ENCODE results near the gene NIPAL3.

NIPAL3 gene

GRCh38 chr1:24474193-24474592, 58.6 kb downstream of the NIPAL3 start:
- TF ChIP-seq FOXM1 (IDR thresholded peaks at IDR 0.05; ENCODE audit: borderline replicate concordance, low read depth) (no peak), REST (IDR thresholded peaks at IDR 0.05; ENCODE audit: low read depth) (no peak), TAF1 (IDR thresholded peaks at IDR 0.05; ENCODE audit: low read depth) (no peak), MAX (IDR thresholded peaks at IDR 0.05) (no peak), TEAD4 (IDR thresholded peaks at IDR 0.05) (no peak), ZBTB7A (IDR thresholded peaks at IDR 0.05; ENCODE audit: low read depth) (no peak), TCF12 (IDR thresholded peaks at IDR 0.05; ENCODE audit: low read depth) (no peak), YY1 (IDR thresholded peaks at IDR 0.05; ENCODE audit: low read depth) (no peak), EGR1 (IDR thresholded peaks at IDR 0.05) (no peak), RAD21 (IDR thresholded peaks at IDR 0.05; ENCODE audit: low read depth) (no peak), USF1 (IDR thresholded peaks at IDR 0.05) (no peak), CREB1 (IDR thresholded peaks at IDR 0.05; ENCODE audit: low read depth) (no peak), CEBPB (IDR thresholded peaks at IDR 0.05) (no peak), EP300 (IDR thresholded peaks at IDR 0.05; ENCODE audit: borderline replicate concordance) (no peak), NFIC (IDR thresholded peaks at IDR 0.05) (no peak)

- TF ChIP-seq USF1 (IDR thresholded peaks at IDR 0.05) (no peak), RAD21 (IDR thresholded peaks at IDR 0.05; ENCODE audit: low read depth) (no peak), TCF12 (IDR thresholded peaks at IDR 0.05; ENCODE audit: low read depth) (no peak), TEAD4 (IDR thresholded peaks at IDR 0.05) (no peak), FOXM1 (IDR thresholded peaks at IDR 0.05; ENCODE audit: borderline replicate concordance, low read depth) (no peak), CEBPB (IDR thresholded peaks at IDR 0.05) (no peak), YY1 (IDR thresholded peaks at IDR 0.05; ENCODE audit: low read depth) (no peak), TAF1 (IDR thresholded peaks at IDR 0.05; ENCODE audit: low read depth) (no peak), EGR1 (IDR thresholded peaks at IDR 0.05) (no peak), CREB1 (IDR thresholded peaks at IDR 0.05; ENCODE audit: low read depth) (no peak), NFIC (IDR thresholded peaks at IDR 0.05) (no peak), EP300 (IDR thresholded peaks at IDR 0.05; ENCODE audit: borderline replicate concordance) (no peak), ZBTB7A (IDR thresholded peaks at IDR 0.05; ENCODE audit: low read depth) (no peak), REST (IDR thresholded peaks at IDR 0.05; ENCODE audit: low read depth) (no peak), MAX (IDR thresholded peaks at IDR 0.05) (no peak)
These were observed 60.1 kb downstream of the NIPAL3 start for GRCh38 chr1:24475700-24476099.

GRCh38 chr1:24476571-24476970, 61.0 kb downstream of the NIPAL3 start:
- TF ChIP-seq YY1 (IDR thresholded peaks at IDR 0.05; ENCODE audit: low read depth) (no peak), NFIC (IDR thresholded peaks at IDR 0.05) (no peak), TCF12 (IDR thresholded peaks at IDR 0.05; ENCODE audit: low read depth) (no peak), TAF1 (IDR thresholded peaks at IDR 0.05; ENCODE audit: low read depth) (no peak), ZBTB7A (IDR thresholded peaks at IDR 0.05; ENCODE audit: low read depth) (no peak), REST (IDR thresholded peaks at IDR 0.05; ENCODE audit: low read depth) (no peak), TEAD4 (IDR thresholded peaks at IDR 0.05) (no peak), MAX (IDR thresholded peaks at IDR 0.05) (no peak), RAD21 (IDR thresholded peaks at IDR 0.05; ENCODE audit: low read depth) (no peak), EP300 (IDR thresholded peaks at IDR 0.05; ENCODE audit: borderline replicate concordance) (no peak), CREB1 (IDR thresholded peaks at IDR 0.05; ENCODE audit: low read depth) (no peak), FOXM1 (IDR thresholded peaks at IDR 0.05; ENCODE audit: borderline replicate concordance, low read depth) (no peak), EGR1 (IDR thresholded peaks at IDR 0.05) (no peak), CEBPB (IDR thresholded peaks at IDR 0.05) (no peak), USF1 (IDR thresholded peaks at IDR 0.05) (no peak)

Measured in Ishikawa (cell line).